NK-92 treated with Interleukin-12 subunit alpha and Interleukin-12 subunit beta, amount 100 ng/mL, for 24 hours (cell line): ENCODE measurements around the gene ZNF382.
"Not testable (repeated sequence)": the region's sequence is repeated elsewhere in the genome, so short reads cannot be mapped to it uniquely, and the experiment has no call there.

Experiments used
- DNase-seq: peaks from one replicate; lab custom pipeline; 2025; lab: John Stamatoyannopoulos, UW

Gene ZNF382

DNA sequence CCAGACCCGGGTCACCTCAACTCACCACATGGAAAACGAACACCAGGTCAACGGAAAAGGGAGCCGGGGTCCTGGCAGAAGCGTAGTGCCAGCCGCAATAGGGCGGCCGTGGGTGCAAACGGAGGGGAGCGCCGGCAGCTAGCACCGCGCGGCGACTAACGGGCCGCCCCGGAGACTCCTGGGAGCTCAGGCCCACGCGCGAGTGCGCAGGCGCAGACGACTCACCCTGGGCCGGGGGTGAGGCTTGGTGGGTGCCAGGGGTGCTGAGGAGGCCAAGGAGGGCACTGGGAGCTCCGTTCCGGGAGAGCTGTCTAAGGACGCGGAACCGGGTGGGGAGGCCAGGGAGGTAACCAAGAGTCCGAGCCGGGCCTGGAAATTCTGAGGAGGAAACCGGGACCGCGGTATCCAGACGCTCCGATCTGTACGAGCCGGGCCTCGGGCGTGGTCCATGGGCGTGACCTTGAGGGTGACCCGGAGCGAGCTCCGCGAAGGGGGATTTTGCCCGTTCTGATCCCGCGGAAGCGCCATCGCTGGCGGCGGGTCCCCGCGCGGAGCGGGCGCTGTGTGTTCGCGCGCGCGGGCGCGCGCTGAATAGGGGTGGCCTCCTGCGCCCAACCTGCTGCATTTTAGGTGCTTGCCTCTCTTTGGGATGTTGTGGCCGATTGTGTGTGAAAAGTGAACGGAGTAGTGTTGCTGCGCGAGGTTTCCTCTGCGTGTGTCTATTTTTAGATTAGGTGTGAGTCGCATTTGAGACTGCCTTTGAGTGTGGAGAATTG is at the start of gene ZNF382:
Gene ZNF382, plus strand, starts transcription at position 213 of the 776 bp plus-strand sequence. CDS start 4,602 bp downstream, outside the sequence.
- DNase-seq, result no peak

GRCh38 chr19:36564391-36564790 is 40.7 kb upstream of the ZNF382 start:
- no peak for DNase-seq

DNA sequence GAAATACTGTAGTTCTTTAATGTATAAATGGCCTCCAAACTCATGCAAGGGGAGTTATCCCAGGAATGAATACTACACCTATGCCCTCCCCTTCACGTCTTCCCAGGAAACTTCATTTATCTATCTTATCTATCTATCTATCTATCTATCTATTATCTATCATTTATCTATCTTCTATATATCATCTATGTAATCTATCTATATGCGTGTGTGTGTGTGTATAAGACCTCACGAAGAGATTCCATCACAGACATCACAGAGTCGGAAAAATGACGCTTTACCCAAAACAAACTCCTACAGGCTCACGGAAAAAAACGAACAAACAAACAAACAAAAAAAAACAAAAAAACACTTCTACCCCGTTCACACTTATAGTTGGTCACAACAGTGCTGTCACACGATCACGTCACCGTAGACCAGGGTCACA is 32.5 kb upstream of the ZNF382 start:
- DNase-seq, result no peak

GRCh38 chr19:36573020-36573894 is 31.9 kb upstream of the ZNF382 start, which contains the start of gene ZNF529:
Gene ZNF529 (minus strand): TSS chr19:36573292. CDS start chr19:36572346, 946 bp downstream.
- DNase-seq, result peak; percentile 39

DNA sequence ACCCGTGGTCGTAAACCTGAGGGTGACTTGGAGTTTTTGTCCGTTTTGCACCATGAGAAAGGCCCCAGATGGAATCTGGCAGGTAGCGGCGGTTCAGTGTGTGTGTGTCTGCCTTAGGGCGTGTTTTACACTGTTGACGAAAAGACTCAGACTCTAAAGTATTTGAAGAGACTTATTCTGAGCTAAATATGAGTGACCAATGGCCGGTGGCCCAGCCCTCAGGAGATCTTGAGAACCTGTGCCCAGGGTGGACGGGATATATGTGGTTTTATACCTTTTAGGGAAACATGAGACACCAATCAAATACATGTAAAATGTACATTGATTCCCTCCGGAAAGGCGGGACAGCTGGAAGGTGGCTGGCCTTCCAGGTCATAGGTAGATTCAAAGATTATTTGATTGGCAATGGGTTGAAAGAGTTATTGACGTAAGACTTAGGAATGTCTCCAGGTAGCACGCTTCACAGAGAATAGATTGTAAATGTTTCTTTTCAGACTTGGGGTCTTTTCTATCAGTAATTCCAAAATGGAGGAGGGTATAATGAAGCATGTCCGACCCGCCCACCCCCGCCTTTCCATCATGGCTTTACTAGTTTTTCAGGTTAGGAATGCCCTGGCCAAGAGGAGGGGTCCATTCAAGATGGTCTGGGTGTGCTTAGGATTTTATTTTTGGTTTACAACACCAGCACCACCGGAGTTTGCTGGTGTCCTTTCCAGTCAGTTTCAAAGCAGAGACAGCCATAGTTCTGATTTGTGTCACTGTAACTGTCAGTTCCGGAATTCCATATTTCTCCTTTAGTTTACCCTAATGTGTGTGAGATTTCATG is 31.0 kb upstream of the ZNF382 start:
- no peak for DNase-seq

DNA sequence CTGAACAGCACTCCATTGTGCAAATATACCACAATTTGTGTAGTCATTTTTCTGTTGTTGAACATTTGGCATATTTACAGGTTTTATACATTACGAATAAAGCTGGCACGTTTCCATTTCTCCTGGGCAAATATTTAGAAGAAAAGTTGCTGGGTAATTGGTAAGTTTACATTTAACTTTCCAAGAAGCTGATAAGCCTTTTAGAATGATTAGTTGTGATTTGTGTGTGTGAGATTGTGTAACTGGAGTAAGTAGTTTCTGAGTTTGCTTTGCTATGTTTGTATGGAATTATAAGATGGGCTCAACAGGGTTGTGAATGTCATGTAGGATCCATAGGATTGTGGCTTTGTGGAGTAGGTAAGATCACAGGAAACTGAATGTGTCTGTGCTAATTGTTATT is 30.4 kb upstream of the ZNF382 start:
- no peak for DNase-seq

DNA sequence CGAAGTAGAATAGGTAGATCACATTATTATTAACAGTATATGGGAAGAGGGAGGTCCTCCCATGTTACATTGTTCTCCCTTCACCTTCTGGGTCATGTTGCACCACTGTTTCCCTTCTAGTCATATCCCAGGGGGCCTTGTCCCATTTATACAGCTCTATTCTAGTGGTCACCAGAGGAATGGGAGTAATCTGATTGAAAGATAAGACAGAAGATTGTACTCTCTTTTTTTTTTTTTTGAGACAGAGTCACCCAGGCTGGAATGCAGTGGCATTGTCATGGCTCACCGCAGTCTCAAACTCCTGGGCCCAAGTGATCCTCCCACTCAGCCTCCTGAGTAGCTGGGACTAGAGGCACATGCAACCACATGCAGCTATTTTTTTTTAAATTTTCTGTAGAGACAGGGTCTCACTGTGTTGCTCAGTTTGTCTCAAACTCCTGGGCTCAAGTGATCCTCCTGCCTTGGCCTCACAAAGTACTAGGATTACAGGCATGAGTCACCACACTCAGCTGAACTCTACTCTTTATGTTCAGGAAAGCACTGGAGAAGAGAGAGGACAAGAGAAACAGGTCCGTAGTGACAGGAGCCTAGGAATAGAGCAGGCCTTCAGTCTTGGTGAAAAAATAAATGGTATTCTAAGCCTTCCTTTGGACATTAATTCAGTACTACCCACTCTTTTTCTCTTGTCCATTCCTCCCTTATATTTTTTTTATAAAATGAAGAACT is 27.7 kb upstream of the ZNF382 start:
- no peak for DNase-seq

DNA sequence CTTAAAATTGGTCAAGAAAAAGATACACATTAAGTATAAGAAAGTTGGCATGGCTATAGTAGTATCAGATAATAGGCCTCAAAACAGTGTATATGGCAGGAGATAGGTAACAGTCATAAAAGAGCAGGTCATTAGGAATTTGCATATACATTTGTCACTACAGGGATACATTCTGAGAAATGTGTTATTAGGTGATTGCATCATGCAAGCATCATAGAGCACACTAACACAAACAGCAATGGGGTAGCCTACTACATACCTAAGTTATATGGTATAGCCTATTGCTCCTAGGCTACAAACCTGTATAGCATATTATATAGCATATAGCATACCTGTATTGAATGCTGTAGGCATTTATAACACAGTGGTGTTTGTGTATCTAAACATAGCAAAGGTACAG is 25.9 kb upstream of the ZNF382 start:
- DNase-seq, result no peak

DNA sequence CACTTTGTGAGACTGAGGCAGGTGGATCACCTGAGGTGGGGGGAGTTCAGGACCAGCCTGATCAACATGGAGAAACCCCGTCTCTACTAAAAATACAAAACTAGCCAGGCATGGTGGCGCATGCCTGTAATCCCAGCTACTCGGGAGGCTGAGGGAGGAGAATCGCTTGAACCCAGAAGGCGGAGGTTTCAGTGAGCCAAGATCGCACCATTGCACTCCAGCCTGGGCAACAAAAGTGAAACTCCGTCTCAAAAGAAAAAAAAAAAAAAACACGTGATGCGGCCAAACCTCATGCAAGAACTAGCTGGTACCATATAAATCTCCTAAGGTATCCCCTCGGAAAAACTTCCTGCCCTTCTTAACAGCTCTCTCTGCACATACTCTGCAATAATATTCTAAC is 2.4 kb upstream of the ZNF382 start:
- not testable (repeated sequence) for DNase-seq

DNA sequence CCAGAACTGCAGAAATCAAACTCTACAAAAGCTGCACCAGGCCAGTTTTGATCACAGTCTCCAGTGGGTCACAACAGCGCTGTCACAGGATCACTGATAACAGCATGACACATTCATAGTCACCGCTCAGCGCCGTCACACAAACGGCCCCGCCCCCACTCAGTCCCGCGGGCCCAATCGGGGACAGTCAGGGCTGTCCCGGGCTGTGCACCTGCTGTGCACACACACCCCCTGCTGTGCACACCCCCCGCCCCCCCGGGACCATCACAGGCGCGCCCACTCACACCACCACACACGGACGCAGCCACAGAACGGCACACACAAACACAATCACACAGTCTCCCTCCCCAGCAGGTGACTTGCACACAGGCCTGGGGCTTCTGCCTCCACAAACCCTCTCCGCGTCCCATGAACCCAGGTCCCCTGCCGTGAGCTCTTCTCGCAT is 435 bp upstream of the ZNF382 start:
- DNase-seq, result no peak

GRCh38 chr19:36605877-36606478 is 865 bp downstream of the ZNF382 start:
- no peak for DNase-seq

GRCh38 chr19:36627057-36627456 is 21.9 kb downstream of the ZNF382 start:
- no peak for DNase-seq

GRCh38 chr19:36635342-36635741 is 30.2 kb downstream of the ZNF382 start:
- DNase-seq, result no peak

- DNase-seq, result no peak
Measured at GRCh38 chr19:36638862-36639510, 33.9 kb downstream of the ZNF382 start.

DNA sequence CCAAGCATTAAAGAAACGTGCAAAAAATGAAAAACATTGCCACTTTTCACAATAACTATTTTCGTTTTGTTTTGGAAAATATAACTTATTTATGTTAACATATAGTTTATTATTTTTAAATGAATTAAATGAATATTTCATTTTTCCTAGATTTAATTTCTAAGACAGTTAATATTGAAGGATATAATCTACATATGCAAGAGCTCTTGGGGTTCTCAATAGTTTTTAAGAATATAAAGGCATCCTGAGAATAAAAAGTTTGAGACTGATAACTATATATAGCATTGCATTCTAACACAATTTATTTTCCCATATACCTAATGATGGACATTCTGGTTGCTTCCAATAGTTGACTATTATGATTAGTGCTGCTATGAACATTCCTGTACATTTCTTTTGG is 41.6 kb downstream of the ZNF382 start:
- no peak for DNase-seq

GRCh38 chr19:36652958-36653357 is 47.8 kb downstream of the ZNF382 start:
- no peak for DNase-seq

DNA sequence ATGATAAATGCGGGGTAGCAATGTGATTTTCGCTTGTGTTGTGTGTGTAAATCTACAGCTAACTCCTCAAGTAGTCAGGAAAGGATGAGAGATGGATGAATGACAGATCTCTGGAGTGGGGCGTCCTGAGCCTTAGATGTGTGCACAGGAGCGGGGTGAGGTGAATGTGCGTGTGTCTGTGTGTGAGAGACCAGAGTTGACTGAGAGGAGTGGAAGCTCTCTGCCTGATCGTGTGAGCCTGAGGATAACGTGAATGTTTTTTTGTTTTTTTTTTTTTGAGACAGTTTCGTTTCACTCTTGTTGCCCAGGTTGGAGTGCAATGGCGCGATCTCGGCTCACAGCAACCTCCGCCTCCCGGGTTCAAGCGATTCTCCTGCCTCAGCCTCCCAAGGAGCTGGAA is 60.7 kb downstream of the ZNF382 start:
- DNase-seq, result no peak

GRCh38 chr19:36668646-36669045 is 63.5 kb downstream of the ZNF382 start:
- DNase-seq, result no peak

DNA sequence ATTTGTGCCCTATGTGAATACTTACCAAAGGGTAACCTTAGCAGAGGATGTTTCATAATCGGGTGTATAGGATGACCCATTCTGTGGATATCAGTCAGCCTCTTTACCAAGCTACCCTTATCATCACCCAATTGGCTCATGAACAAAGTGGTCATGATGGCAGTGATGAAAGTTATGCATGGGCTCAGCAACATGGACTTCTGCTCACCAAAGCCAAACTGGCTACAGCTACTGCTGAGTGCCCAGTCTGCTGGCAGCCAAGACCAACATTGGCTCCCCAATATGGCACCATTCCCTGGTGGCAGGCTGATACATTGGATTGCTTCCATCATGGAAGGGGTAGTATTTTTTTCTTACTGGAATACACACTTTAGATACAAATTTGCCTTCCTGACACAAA is 67.3 kb downstream of the ZNF382 start:
- DNase-seq, result no peak

DNA sequence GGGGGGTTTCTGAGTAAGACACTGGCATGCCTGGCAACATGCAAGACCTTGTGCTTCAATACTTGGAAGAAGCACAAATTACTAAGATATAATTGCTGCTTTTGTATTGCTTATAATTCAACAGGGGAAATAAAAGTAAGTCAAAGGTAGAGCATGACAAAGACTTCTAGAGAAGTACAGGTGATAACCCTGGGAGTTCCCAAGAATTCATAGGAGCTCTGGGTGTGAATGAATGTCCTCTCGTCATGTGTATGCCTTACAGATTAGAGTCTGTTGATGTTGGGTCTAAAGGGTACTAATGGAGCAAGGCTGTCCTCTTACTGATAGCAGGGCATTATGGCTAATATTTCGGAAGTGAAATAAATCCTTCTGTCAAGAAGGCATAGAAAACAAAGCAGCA is 69.1 kb downstream of the ZNF382 start:
- no peak for DNase-seq
